Ovary (tissue), 9 donors: ENCODE measurements around the gene RNF2. TPM values are rescaled to one million over a fixed set of nuclear protein-coding genes. Genes with fewer than 3 reads are reported as not detected.

Source experiments
- DNase-seq, 5 donors: peaks; one replicate each; pipeline ENCODE4 v3.0.0-alpha.2; 2019 to 2020
- H3K27ac ChIP-seq, 2 donors: fragments of 200-600 bp; one replicate each; pipeline versions ENCODE4 v1.5.1 to v1.8.0; 2019 to 2022
- H3K27me3 ChIP-seq: fragments of 200-600 bp; one replicate; pipeline ENCODE4 v1.8.0; 2022
- H3K36me3 ChIP-seq: fragments of 200-600 bp; sonication (generic); one replicate; pipeline ENCODE4 v1.5.1; 2019
- H3K4me1 ChIP-seq: one replicate; pipeline ENCODE4 v1.8.1; 2013; ENCODE audit warnings: mild to moderate bottlenecking, moderate library complexity; ENCODE audit not compliant: insufficient read depth
- H3K4me3 ChIP-seq: fragments of 200-600 bp; sonication (generic); one replicate; pipeline ENCODE4 v1.5.1; 2017
- H3K9me3 ChIP-seq, 2 donors: fragments of 200-600 bp in 1 of 2; sonication (generic) in 1 of 2; one replicate each; pipeline versions ENCODE4 v1.5.1 to v1.8.1; 2013 to 2019; ENCODE audit warnings: mild to moderate bottlenecking in 1 of 2, moderate library complexity in 1 of 2
- EP300 ChIP-seq: sonication (generic); formaldehyde crosslinking; IDR thresholded peaks from one replicate; pipeline ENCODE4 v1.6.1; 2017; ENCODE audit warnings: antibody characterized with exemption
- POLR2A ChIP-seq: fragments of 450-650 bp; IDR thresholded peaks from one replicate; pipeline ENCODE4 v1.6.1; 2017; ENCODE audit warnings: antibody characterized with exemption, mild to moderate bottlenecking, moderate library complexity
- WGBS, 3 donors: extraction: QIAGEN DNeasy Blood & Tissue Kit in 1 of 3; methylation state at CpG; one replicate each; pipeline versions ENCODE4 v1.1.5 to v1.1.7; 2013 to 2017; 5-methylcytosine and 5-hydroxymethylcytosine counted together
- intact Hi-C, 4 donors: fragments of 100-400 bp; cut with DNase I; formaldehyde crosslinking; loops; one replicate each; pipeline versions ENCODE4 v1.11.0 to v1.15.1; 2022 to 2023
- polyA plus RNA-seq, 2 donors: library from polyadenylated mRNA; stranded (reverse); fragments of 200-250 nt in 1 of 2; fragments of 350-450 nt in 1 of 2; fragmentation: Illumina TruSeq in 1 of 2; extraction: RNeasy Lipid Tissue Mini Kit (QIAGEN cat#74804) in 1 of 2; gene quantifications; one replicate each; pipeline ENCODE4 v1.2.3, GENCODE V29; 2013 to 2014
- total RNA-seq, 7 donors: library from RNA; depleted of rRNA in 2 of 7; stranded (reverse); fragments of >200 nt in 2 of 7; fragmentation: NEBNext Ultra II Directional in 3 of 7; extraction: Animal tissue kit (Norgen Biotek cat#: 25700) in 3 of 7; gene quantifications; one replicate each; pipeline versions ENCODE4 v1.1.0 to v1.2.4, GENCODE V29; 2016 to 2023
- TF ChIP-seq, protein P1 (sequence below), 3 donors: fragments of 450-650 bp in 2 of 3; fragments of 200-600 bp in 1 of 3; IDR thresholded peaks; one replicate each; pipeline versions ENCODE4 v1.5.1 to v1.8.0; 2016 to 2022; ENCODE audit warnings: antibody characterized with exemption in 3 of 3, mild to moderate bottlenecking in 1 of 3
- donor health status: DM: no; HTN: no; CAD: no; lungs with moderate emphysema.
- donor health status: DM: no; HTN: no; CAD: no.
- donor health status: Bipolar disorder and iron deficiency.
- donor health status: DM: yes; HTN: yes; CAD: no.
- donor health status: DM: no; HTN: no; CAD: no.
- donor health status: DM: yes; HTN: yes; CAD: no.

The RNF2 gene
- total and polyA plus RNA-seq, 9 donors = 7.0 to 29.6 (median 21.1) TPM

GRCh38 chr1:185112356-185112755 lies 67.0 kb downstream of the RNF2 start:
- TF ChIP-seq, protein P1, sequence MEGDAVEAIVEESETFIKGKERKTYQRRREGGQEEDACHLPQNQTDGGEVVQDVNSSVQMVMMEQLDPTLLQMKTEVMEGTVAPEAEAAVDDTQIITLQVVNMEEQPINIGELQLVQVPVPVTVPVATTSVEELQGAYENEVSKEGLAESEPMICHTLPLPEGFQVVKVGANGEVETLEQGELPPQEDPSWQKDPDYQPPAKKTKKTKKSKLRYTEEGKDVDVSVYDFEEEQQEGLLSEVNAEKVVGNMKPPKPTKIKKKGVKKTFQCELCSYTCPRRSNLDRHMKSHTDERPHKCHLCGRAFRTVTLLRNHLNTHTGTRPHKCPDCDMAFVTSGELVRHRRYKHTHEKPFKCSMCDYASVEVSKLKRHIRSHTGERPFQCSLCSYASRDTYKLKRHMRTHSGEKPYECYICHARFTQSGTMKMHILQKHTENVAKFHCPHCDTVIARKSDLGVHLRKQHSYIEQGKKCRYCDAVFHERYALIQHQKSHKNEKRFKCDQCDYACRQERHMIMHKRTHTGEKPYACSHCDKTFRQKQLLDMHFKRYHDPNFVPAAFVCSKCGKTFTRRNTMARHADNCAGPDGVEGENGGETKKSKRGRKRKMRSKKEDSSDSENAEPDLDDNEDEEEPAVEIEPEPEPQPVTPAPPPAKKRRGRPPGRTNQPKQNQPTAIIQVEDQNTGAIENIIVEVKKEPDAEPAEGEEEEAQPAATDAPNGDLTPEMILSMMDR (IDR thresholded peaks at IDR 0.05) = no peak
- TF ChIP-seq EP300 (no peak), POLR2A (no peak)
- H3K36me3 ChIP-seq = no peaks in the 10 kb centered on the region
- intact Hi-C loops = no loop called here
- H3K4me1 ChIP-seq = no peaks in the 10 kb centered on the region
- H3K27me3 ChIP-seq = no peaks in the 10 kb centered on the region
- no peak overlapping the region for H3K27ac ChIP-seq
- no peak overlapping the region for H3K4me3 ChIP-seq
- no peaks in the 10 kb centered on the region for H3K9me3 ChIP-seq
- no peak for DNase-seq
- 84 to 98% (median 86%) methylated on average over 2 of the region's 2 CpGs for WGBS, 3 donors

DNA sequence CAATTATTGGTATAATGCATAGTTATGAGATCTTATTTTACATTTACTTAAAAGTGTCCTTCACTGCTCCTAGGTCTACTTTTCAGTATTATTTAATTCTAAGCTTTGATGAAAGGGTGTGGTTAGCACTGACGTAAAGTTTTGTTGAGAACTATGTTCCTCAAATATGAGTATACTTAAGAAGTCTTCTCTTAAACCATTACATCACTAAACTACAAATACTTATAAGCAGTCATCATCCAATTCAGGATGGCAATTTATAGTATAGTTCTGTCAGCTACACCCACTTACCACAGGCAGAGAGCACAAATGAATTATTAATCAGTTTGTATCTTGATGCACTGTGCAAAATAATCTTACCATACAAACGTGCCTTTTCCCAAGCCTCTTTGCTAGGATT lies 84.3 kb downstream of the RNF2 start:
- intact Hi-C loops = no loop called here
- H3K4me3 ChIP-seq = no peak overlapping the region
- 85 to 92% (median 86%) methylated on average over 2 of the region's 2 CpGs for WGBS, 3 donors
- no peak overlapping the region for H3K27ac ChIP-seq
- no peaks in the 10 kb centered on the region for H3K27me3 ChIP-seq
- no peaks in the 10 kb centered on the region for H3K4me1 ChIP-seq
- H3K9me3 ChIP-seq = no peaks in the 10 kb centered on the region
- DNase-seq = no peak
- TF ChIP-seq POLR2A = no peak
- TF ChIP-seq EP300 = no peak
- no peaks in the 10 kb centered on the region for H3K36me3 ChIP-seq

DNA sequence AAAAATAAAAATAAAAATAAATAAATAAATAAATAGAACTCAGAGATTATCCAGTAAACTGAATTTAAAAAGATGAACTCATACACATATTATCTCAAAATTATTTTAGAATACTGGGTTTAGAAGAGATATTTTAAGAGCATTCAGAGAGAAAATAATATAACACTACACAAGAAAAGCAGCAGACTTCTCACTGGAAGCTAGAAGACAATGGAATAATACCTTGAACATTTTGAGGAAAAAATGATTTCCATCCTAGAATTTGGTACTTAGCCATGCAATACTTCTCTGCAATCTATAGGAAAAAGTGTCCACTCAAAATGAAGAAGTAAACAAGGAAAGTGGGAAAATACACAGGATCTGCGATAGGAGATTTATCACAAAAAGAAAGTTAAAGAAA lies 87.2 kb downstream of the RNF2 start:
- no peak overlapping the region for H3K4me3 ChIP-seq
- intact Hi-C loops = no loop called here
- no peaks in the 10 kb centered on the region for H3K27me3 ChIP-seq
- no peak overlapping the region for H3K27ac ChIP-seq
- H3K9me3 ChIP-seq = no peaks in the 10 kb centered on the region
- no peaks in the 10 kb centered on the region for H3K4me1 ChIP-seq
- 97 to 100% (median 100%) methylated on average over 1 of the region's 1 CpG for WGBS, 3 donors
- DNase-seq = no peak
- TF ChIP-seq POLR2A = no peak
- TF ChIP-seq, protein P1 (IDR thresholded peaks at IDR 0.05) = no peak
- TF ChIP-seq EP300 = no peak
- H3K36me3 ChIP-seq = no peaks in the 10 kb centered on the region

GRCh38 chr1:185137896-185138545 lies 92.7 kb downstream of the RNF2 start:
- no peak for TF ChIP-seq POLR2A
- TF ChIP-seq EP300 = no peak
- TF ChIP-seq, protein P1 (IDR thresholded peaks at IDR 0.05) = no peak
- DNase-seq = no peak
- Histone ChIP-seq H3K36me3 (no peaks in the 10 kb centered on the region), H3K27ac (no peak overlapping the region), H3K4me1 (no peaks in the 10 kb centered on the region), H3K9me3 (no peaks in the 10 kb centered on the region), H3K4me3 (no peak overlapping the region), H3K27me3 (no peaks in the 10 kb centered on the region)
- WGBS, 3 donors = 94 to 99% (median 95%) methylated on average over 1 of the region's 1 CpG
- intact Hi-C loops = no loop called here

- no peak for DNase-seq
- Histone ChIP-seq H3K36me3 (no peaks in the 10 kb centered on the region), H3K9me3 (no peaks in the 10 kb centered on the region), H3K4me1 (no peaks in the 10 kb centered on the region), H3K4me3 (no peak overlapping the region), H3K27ac (no peak overlapping the region), H3K27me3 (no peaks in the 10 kb centered on the region)
- 93 to 97% (median 93%) methylated on average over 4 of the region's 4 CpGs for WGBS, 3 donors
- TF ChIP-seq, protein P1 (IDR thresholded peaks at IDR 0.05) = no peak
- TF ChIP-seq EP300 (no peak), POLR2A (no peak)
- intact Hi-C loops = no loop called here
Observed at GRCh38 chr1:185139246-185139645, 93.9 kb downstream of the RNF2 start.
